Activated T-helper 1 cell treated with anti-CD3 and anti-CD28 coated beads, Interleukin-12 subunit alpha, Interleukin-12 subunit beta, Interleukin-2, Interleukin-4 antibody, amounts not matched to agents 30 ng/mL and 10 ng/mL and 1 ng/mL, durations not matched to agents 14 hours and 24 hours and 36 hours (primary cell): Measurements from ENCODE around the gene IFNA6. TPM values are rescaled to one million over a fixed set of nuclear protein-coding genes. Genes with fewer than 3 reads are reported as not detected.
"Not testable (repeated sequence)": the region's sequence is repeated elsewhere in the genome, so short reads cannot be mapped to it uniquely, and the experiment has no call there.

Source experiments
- DNase-seq: peaks from one replicate; pipeline ENCODE4 v3.0.0; 2021; ENCODE audit warnings: low spot score
- H3K27ac Mint-ChIP-seq: one replicate; pipeline ENCODE4 v1.8.0; 2021; ENCODE audit warnings: mild to moderate bottlenecking, mixed read lengths
- H3K27me3 Mint-ChIP-seq: one replicate; pipeline ENCODE4 v1.8.0; 2022; ENCODE audit warnings: mild to moderate bottlenecking, moderate library complexity, mixed read lengths; ENCODE audit not compliant: insufficient read depth
- H3K36me3 Mint-ChIP-seq: one replicate; pipeline ENCODE4 v1.8.0; 2021; ENCODE audit warnings: low read depth, mixed read lengths
- H3K4me1 Mint-ChIP-seq: one replicate; pipeline ENCODE4 v1.8.0; 2021; ENCODE audit warnings: low read depth, mixed read lengths
- H3K4me3 Mint-ChIP-seq: one replicate; pipeline ENCODE4 v1.8.0; 2021; ENCODE audit warnings: mild to moderate bottlenecking, moderate library complexity, mixed read lengths
- H3K9me3 Mint-ChIP-seq: one replicate; pipeline ENCODE4 v1.8.0; 2021; ENCODE audit warnings: mixed read lengths
- intact Hi-C: fragments of 100-400 bp; cut with micrococcal nuclease; formaldehyde crosslinking; loops from one replicate; pipeline ENCODE4 v1.15.1; 2024
- total RNA-seq: library from RNA; stranded (reverse); gene quantifications from 2 replicates; pipeline ENCODE4 v1.2.3, GENCODE V29; 2022

IFNA6 gene
- not detected in 2 replicates for total RNA-seq

GRCh38 chr9:21350787-21351186, at the start of gene IFNA6:
Gene IFNA6, minus strand, starts transcription at chr9:21350887. Its CDS starts 0 bp downstream, at chr9:21350887.
- H3K4me3 Mint-ChIP-seq, result no peak within 1 kb of the TSS
- H3K27ac Mint-ChIP-seq, result no peak within 1 kb of the TSS
- peaks cover 4% of the 10 kb centered on the region for H3K36me3 Mint-ChIP-seq
- H3K27me3 Mint-ChIP-seq, result peaks cover 59% of the 10 kb centered on the region
- intact Hi-C loops, result no loop called here
- no peak for DNase-seq
- H3K9me3 Mint-ChIP-seq, result peaks cover 11% of the 10 kb centered on the region
- H3K4me1 Mint-ChIP-seq, result no peaks in the 10 kb centered on the region

- Mint-ChIP-seq H3K36me3 (no peaks in the 10 kb centered on the region), H3K4me1 (peaks cover 10% of the 10 kb centered on the region), H3K27me3 (peaks cover 72% of the 10 kb centered on the region), H3K27ac (no peak overlapping the region), H3K9me3 (no peaks in the 10 kb centered on the region), H3K4me3 (no peak overlapping the region)
- intact Hi-C loops, result loop anchor here (10.0 kb wide), 2 partner anchors 205 to 575 kb away; no protein-coding TSS in a partner anchor
- no peak for DNase-seq
Observed at GRCh38 chr9:21399956-21400355, 49.3 kb upstream of the IFNA6 start.

DNA sequence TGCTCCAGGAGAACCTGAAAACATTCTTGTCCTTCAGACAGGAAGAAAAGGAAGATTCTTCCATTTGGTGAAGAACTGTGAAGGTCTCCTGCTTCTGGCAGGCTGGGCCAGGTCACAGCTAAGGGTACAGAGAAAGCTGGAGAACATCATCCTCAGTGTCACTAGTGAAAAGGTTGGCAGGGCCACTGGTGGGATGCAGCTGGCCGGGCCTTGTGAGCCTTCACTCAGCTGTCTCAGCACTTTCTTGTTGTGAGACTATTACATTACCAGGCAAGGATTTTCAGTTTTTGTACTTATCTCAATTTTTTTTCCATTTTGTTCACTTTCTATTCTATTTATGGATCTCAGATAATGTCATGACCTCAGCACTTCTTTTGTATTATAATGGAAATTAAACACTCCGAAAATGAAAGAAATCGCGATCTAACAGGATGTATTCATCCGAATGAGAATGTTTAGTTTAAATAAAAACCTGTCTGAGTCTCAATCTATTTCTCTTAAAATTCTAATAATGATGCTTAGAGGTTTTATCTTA, 48.3 kb upstream of the IFNA6 start:
- intact Hi-C loops, result loop anchor here (10.0 kb wide), 1 partner anchor 204 kb away; no protein-coding TSS in a partner anchor

DNA sequence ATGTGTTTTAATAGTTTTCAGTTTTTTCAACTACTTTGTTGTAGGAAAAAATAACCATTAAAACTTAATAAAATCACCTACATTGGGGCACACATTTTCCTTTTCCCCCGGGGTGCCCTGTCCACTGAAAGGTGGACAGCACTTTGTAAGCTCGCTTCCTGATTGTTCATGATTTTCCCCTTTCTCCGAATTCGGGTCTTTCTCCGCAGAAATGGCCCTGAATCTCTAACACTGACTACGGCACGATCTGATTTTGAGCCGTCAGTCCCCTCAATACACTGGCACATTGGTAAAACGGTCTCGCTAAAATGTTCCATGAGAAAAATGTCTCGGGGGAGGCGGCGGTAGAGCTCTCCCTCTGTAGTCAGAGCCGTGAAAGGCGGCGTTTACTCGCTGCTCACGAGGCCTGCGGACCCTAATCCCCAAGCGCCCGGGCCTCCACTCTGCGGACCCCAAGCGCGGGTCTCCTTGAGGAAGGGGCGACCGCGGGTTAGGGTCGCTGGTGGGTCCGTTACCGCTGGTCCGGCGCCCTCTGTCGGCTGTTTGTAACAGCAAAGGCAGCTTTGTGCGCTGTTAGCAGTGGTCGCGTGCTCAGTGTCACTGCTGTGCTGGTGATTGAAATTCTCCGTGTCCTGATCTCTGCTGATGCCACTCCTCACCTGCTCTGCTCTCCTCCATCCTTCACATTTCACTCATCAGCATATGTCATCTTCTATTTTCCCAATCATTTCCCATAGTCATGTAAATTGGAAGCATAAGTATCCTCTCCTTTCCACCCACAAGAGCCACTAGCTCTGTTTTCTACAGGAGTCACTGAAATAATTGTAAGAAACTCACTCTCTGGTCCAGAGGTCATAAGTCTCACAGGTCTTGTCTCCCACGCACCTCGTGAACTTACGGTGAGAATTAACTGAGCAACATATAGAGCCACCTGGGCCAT, 45.4 kb upstream of the IFNA6 start:
- intact Hi-C loops, result loop anchor here (1.0 to 10.0 kb wide), 5 partner anchors 61 to 201 kb away; partner anchors contain the start of gene KLHL9
- Mint-ChIP-seq H3K27ac (no peak overlapping the region), H3K27me3 (peaks cover 64% of the 10 kb centered on the region), H3K4me3 (peak overlapping the region; percentile 78), H3K4me1 (peaks cover 10% of the 10 kb centered on the region), H3K9me3 (no peaks in the 10 kb centered on the region), H3K36me3 (no peaks in the 10 kb centered on the region)
- DNase-seq, result peak; percentile 28

More for the DNA sequence above, 48.3 kb upstream of the IFNA6 start:
- H3K4me1 Mint-ChIP-seq, result peaks cover 10% of the 10 kb centered on the region
- H3K27me3 Mint-ChIP-seq, result peaks cover 63% of the 10 kb centered on the region
- DNase-seq, result no peak
- H3K36me3 Mint-ChIP-seq, result no peaks in the 10 kb centered on the region
- no peak overlapping the region for H3K27ac Mint-ChIP-seq
- no peaks in the 10 kb centered on the region for H3K9me3 Mint-ChIP-seq
- H3K4me3 Mint-ChIP-seq, result no peak overlapping the region

GRCh38 chr9:21392270-21392669, 41.6 kb upstream of the IFNA6 start:
- H3K4me1 Mint-ChIP-seq, result peaks cover 10% of the 10 kb centered on the region
- intact Hi-C loops, result loop anchor here (10.0 kb wide), 1 partner anchor 197 kb away; no protein-coding TSS in a partner anchor
- H3K27me3 Mint-ChIP-seq, result peaks cover 70% of the 10 kb centered on the region
- no peak overlapping the region for H3K27ac Mint-ChIP-seq
- H3K36me3 Mint-ChIP-seq, result no peaks in the 10 kb centered on the region
- H3K9me3 Mint-ChIP-seq, result no peaks in the 10 kb centered on the region
- DNase-seq, result no peak
- no peak overlapping the region for H3K4me3 Mint-ChIP-seq

DNA sequence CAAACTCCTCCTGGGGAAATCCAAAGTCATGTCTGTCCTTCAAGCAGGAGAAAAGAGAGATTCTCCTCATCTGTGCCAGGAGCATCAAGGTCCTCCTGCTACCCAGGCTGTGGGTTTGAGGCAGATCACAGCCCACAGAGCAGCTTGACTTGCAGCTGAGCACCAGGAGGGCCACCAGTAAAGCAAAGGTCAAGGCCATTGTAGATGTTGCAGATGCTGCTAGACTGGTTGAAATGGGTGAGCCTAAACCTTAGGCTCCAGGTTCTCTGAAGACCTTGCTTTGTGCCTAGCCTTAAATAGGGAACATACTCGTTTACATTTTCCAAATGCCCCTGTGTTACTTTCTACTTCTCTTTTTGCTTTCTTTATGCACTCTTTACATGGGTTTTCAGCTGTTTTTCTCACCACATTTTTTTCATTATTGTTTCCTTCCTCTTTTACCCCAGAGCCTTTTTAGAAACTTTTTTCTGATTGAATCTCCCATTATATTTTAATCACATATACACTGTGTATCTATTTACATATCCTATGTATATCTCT, 34.5 kb upstream of the IFNA6 start, which contains the start of gene IFNA2:
Gene IFNA2, minus strand, starts transcription at position 268 of the 540 bp plus-strand sequence. Its CDS starts 69 bp downstream, at position 199.
- Mint-ChIP-seq H3K4me3 (no peak within 1 kb of the TSS), H3K9me3 (no peaks in the 10 kb centered on the region), H3K27ac (no peak within 1 kb of the TSS), H3K4me1 (peaks cover 18% of the 10 kb centered on the region), H3K36me3 (no peaks in the 10 kb centered on the region), H3K27me3 (peaks cover 49% of the 10 kb centered on the region)
- no peak for DNase-seq
- intact Hi-C loops, result no loop called here

DNA sequence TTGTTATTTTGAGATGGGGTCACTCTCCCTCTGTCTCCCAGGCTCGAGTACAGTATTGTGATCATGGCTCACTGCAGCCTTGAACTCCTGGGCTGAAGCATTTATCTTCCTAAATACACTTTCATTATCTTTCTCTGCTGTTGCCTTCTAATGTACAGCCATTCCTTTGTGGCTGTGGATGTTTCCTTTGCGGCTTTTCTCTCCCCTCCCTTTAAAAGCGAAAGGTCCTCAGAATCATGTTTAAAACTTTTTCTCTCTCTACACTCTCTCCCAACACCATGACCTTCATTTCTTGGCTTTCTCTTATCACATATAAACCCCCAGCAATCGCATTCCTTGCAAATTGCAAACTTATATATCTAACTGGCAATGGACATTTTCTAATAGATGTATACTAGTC, 32.9 kb upstream of the IFNA6 start:
- Mint-ChIP-seq H3K36me3 (no peaks in the 10 kb centered on the region), H3K4me3 (no peak overlapping the region), H3K27ac (no peak overlapping the region), H3K27me3 (peaks cover 53% of the 10 kb centered on the region), H3K9me3 (no peaks in the 10 kb centered on the region), H3K4me1 (peaks cover 18% of the 10 kb centered on the region)
- no peak for DNase-seq
- intact Hi-C loops, result no loop called here

DNA sequence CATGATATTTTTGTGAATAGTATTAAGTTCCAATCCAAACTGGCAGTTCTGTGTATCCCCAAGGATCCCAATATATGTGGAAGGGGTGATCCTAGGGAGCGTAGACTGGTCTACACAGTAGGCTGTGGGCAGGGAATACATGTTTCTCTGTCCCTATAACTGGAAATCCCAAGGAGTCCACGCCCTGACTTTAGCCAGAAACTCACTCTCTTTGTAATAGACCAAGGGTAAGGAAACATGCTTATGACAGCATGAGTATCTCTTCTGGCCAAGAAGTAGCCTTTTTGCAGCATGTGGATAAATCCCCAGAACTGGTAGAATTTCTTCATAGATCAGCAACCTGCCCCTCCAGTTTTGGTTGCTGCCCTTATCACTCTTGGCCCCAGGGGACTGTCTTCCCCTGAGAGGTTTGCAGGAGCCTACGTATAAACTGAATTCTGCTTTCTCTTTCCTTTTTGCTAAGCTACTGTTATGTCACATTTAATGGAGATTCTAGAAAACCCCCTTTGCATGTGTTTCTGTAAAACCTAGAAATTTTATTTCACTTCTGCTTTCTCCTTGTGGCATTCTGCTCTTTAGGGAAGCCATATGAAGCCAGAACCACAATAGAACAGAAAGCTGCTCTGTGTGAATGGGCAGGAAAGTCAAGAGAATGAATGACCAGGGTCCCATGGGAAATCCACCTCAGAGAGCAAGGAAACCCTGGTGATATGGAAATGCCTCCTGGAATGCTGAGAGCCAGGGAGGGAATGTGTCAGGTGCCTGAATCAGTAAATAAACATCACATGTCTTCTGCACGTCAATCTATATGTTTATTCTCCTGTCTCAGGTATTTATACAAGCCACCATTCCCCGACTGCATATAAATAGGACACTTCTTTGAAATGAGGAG, 31.0 kb upstream of the IFNA6 start:
- peaks cover 18% of the 10 kb centered on the region for H3K4me1 Mint-ChIP-seq
- no peaks in the 10 kb centered on the region for H3K36me3 Mint-ChIP-seq
- no peaks in the 10 kb centered on the region for H3K9me3 Mint-ChIP-seq
- intact Hi-C loops, result loop anchor here (1.0 kb wide), 1 partner anchor 24 kb away; no protein-coding TSS in a partner anchor
- peaks cover 43% of the 10 kb centered on the region for H3K27me3 Mint-ChIP-seq
- H3K4me3 Mint-ChIP-seq, result peak overlapping the region; percentile 3
- DNase-seq, result peak; percentile 6
- no peak overlapping the region for H3K27ac Mint-ChIP-seq

DNA sequence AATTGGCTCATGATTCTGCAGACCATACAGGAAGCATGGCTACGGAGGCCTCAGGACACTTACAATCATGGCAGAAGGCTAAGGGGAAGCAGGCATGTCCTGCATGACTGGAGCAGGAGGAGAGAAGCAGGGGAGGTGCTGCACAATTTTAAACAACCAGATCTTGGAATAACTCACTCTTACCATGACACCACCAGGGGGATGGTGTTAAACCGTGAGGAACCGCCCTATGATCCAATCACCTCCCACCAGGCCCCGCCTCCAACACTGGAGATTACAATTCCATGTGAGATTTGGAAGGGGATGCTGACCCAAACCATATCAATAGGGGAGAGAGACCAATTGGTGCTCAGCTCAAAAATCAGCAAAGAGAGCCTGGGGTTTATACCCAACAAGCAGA, 20.8 kb upstream of the IFNA6 start:
- H3K27me3 Mint-ChIP-seq, result peaks cover 20% of the 10 kb centered on the region
- H3K27ac Mint-ChIP-seq, H3K36me3 Mint-ChIP-seq, intact Hi-C loops, DNase-seq, H3K4me1 Mint-ChIP-seq, H3K4me3 Mint-ChIP-seq, H3K9me3 Mint-ChIP-seq: not testable (repeated sequence)

DNA sequence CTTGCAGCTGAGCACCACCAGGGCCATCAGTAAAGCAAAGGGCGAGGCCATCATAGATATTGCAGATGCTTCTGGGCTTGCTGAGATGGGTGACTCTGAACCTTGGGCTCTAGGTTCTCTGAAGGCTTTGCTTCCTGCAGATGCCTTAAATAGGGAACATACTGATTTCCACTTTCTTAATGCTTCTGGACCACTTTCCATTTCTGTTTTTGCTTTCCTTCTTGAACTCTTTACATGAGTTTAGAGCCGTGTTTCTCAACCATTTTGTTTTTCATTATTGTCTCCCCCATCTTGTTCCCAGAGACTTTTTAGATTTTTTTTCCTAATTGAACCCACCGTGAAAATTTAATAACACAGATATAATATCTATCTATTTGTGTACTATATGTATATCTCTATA, 17.3 kb upstream of the IFNA6 start, which contains the start of gene IFNA13:
Gene IFNA13, minus strand, starts transcription at position 101 of the 400 bp plus-strand sequence. Its CDS starts 47 bp downstream, at position 54.
- H3K4me3 Mint-ChIP-seq, result no peak within 1 kb of the TSS
- no peaks in the 10 kb centered on the region for H3K4me1 Mint-ChIP-seq
- peaks cover 38% of the 10 kb centered on the region for H3K27me3 Mint-ChIP-seq
- no peak for DNase-seq
- H3K9me3 Mint-ChIP-seq, result no peaks in the 10 kb centered on the region
- intact Hi-C loops, result no loop called here
- no peaks in the 10 kb centered on the region for H3K36me3 Mint-ChIP-seq
- H3K27ac Mint-ChIP-seq, result no peak within 1 kb of the TSS

GRCh38 chr9:21367169-21367568, 16.5 kb upstream of the IFNA6 start:
- H3K27me3 Mint-ChIP-seq, result peaks cover 43% of the 10 kb centered on the region
- H3K27ac Mint-ChIP-seq, H3K9me3 Mint-ChIP-seq, H3K4me1 Mint-ChIP-seq, DNase-seq, intact Hi-C loops, H3K36me3 Mint-ChIP-seq, H3K4me3 Mint-ChIP-seq: not testable (repeated sequence)

DNA sequence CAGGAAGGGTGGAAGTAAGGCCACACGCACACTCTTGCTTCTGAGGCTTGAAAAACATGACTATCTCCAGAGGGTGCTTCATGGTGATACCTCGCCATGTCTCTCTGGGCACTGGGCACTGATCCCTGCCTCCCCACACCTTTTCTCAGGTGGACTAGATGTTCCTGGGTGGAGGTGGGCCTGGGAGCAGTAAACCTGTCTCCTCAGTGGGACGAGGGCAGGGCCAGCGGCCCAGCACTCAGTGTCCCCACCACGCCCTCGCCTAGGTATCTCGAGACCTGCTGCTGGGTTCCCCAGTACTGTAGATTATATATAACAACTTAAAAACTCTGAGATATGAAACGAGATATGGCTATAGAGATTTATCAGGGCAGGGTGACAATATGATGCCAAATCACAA, 11.6 kb upstream of the IFNA6 start:
- Mint-ChIP-seq H3K27me3 (peaks cover 59% of the 10 kb centered on the region), H3K36me3 (peaks cover 7% of the 10 kb centered on the region), H3K27ac (no peak overlapping the region), H3K9me3 (no peaks in the 10 kb centered on the region), H3K4me3 (no peak overlapping the region), H3K4me1 (peaks cover 10% of the 10 kb centered on the region)
- intact Hi-C loops, result no loop called here
- DNase-seq, result no peak
